Suppressor macrophage treated with lipopolysaccharide for 1 hour (primary cell): ENCODE measurements around the gene F7.

Experiments
- DNase-seq, 3 donors: peaks; one replicate each; pipeline ENCODE4 v3.0.0-alpha.2; 2020 to 2022

Gene F7

DNA sequence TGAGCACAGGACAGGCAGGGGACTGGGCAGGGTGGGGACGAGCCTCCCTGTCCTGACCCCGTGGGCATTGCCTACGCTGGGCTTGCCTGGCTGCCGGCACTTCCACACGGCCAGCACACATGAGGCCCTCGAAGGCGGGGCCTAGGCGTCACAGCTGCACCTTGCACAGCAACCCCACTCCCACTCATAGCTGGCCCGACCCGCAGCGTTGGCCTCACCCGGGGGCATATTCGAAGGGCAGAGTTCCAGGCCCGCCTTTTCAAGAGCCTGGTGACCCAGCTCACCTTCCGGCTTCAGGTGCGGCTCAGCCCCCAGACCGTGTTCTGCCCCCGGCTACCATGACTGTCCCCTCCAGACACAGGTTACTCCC lies 36.0 kb downstream of the F7 start:
- DNase-seq, result no peak

DNA sequence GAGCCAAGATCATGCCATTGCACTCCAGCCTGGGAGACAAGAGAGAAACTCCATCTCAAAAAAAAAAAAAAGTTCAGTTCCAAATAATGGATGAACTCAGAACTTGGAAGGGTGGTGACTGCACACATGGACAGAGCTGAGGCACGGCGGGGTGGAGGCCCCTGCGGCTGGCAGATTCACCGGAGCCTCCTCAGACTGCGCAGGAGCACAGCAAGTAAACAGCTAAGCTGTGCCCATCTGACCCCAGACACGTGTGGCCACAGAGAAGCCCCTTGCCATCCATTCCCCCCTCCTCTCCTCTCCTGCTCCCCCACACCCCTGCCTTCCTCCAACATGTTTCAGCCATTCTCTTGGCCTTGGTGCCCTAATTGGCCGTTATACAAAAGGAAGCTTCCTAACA lies 37.3 kb downstream of the F7 start:
- no peak for DNase-seq

DNA sequence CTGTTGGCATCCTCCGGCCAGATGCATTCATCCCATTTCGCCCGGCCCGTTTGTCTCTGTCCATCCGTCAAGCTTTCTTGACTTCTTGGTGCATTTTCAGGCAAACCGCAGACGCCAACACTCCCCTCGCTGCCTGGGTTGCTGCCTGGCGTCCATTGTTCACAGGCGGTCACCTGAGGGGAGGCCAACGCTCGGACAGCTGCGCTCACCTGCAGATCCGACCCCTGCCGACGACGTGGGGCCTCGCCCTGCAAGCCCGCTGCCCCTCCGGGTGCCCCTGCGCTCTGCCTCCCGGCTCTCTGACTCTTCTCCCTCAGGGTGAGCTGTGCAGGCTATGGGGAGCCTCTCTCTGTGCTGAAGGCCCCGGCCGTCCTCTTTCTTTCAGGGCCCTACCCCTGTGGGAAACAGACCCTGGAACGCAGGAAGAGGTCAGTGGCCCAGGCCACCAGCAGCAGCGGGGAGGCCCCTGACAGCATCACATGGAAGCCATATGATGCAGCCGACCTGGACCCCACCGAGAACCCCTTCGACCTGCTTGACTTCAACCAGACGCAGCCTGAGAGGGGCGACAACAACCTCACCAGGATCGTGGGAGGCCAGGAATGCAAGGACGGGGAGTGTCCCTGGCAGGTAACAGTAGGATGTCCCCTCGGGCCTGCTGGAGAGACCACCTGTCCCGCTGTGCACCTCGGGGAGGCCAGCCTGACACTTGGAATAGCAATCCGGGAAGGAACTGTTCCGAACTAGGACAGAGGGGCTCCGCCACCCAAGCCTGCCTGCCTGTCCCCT lies 38.1 kb downstream of the F7 start:
- no peak for DNase-seq

DNA sequence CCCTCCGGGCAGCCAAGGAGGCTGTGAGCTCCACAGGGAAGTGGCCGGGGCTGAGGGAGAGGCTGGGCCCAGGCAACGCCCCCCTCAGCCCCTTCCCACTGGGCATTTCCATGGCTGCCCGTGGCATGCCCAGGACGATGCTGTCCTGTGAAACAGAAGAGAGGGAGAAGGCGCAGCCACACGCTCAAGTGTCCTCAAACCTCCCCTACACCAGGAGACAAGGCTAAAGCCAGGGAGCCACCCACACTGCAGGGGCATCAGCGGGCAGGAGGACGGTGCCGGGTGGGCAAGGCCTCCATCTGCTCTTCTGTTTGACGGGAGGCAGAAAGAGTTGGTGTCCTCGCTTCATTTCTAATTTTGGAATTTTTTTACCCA lies 38.7 kb downstream of the F7 start:
- DNase-seq, result no peak

DNA sequence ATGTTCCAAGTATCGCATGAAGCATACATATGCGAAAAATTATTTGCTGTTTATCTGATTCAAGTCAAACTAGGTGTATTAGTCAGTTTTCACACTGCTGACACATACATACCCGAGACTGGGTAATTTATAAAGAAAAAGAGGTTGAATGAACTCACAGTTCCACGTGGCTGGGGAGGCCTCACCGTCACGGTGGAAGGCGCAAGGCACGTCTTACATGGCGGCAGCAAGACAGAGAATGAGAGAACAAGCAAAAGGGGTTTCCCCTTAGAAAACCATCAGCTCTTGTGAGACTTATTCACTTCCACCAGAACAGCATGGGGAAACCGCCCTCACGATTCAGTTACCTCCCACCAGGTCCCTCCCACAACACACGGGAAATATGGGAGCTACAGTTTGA lies 39.9 kb downstream of the F7 start:
- DNase-seq, result peak in 1 of 3 donors; percentile 31

DNA sequence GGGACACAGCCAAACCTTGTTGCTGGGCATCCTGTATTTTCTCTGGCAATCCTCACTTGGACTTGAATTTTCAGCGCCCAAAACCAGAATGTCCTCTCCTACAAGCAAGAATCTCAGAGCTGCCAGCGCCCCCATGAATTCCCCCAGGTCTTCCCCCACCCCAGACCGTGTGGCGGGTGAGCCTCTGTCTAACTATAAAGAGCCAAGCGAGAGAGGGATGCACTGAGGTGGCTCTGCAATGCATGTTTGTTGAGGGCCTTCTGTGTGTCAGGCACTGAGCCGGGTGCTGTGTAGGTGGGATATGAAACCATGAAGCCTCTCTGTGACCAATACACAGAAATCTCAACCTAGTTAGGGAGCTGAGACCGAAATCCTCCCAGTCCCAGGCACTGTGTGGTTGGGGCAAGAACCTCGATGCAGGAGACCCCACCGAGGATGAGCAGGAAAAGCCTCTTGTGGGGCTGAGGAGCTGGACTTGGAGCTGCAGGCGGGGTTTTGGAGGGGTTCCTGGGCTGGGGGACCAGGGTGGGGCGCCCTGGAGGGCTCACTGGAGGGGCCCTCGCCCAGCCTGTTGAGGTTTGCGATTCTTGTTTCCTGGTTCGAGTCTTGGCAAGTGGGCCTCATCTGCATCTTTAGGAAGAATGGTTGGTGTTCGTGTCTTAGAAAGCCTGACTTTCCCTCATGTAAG lies 40.5 kb downstream of the F7 start:
- no peak for DNase-seq

DNA sequence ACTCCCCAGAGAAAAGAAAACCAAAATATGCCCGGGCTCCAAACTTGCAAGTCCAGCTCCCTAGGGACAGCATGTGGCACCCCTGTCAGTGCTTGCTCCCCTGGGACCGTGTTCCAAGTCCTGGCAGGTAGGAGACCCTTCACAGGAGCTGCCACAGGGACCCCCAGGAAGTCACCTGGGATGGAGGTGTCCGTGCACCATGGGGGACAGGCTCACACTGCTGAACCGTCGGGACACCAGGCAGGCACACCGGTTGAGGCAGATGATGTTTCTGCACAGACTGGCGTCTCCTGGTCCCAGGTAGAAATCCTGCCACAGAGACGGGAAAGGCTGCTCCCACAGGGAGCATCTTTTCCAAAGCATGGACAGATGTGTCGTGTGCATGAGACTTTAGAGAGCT lies 41.2 kb downstream of the F7 start:
- DNase-seq, result no peak

DNA sequence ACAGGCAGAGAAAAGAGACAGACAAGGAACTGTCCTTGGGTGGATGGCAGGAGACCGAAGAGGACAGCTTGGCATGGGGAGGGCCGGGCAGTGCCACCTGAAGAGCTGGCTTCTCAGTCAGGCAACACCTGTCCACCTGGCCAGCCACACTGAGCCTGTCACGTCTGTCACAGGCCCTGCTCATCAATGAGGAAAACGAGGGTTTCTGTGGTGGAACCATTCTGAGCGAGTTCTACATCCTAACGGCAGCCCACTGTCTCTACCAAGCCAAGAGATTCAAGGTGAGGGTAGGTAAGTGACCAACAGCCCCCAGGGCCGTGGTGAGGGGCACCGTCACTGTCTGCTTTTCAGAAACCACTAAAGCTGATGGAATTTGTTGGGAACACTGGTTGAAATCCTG lies 41.6 kb downstream of the F7 start:
- DNase-seq, result no peak

DNA sequence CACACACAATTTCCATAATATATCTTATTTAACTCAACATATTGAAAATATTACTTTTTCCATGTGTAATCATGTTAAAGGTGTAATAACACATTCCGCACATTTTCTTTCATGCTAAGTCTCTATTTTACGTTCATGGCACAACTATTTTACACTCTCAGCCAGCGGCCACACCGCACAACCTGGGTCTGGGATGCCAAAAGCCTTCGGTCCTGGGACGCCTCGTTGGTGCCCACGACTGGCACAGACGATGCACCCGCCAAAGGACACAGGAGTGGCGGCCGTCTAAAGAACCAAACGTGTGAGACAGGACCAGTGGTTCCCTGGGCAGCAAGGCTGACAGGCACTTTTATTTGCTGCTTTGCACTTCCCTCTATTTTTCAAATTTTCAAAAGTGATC lies 42.8 kb downstream of the F7 start:
- no peak for DNase-seq

DNA sequence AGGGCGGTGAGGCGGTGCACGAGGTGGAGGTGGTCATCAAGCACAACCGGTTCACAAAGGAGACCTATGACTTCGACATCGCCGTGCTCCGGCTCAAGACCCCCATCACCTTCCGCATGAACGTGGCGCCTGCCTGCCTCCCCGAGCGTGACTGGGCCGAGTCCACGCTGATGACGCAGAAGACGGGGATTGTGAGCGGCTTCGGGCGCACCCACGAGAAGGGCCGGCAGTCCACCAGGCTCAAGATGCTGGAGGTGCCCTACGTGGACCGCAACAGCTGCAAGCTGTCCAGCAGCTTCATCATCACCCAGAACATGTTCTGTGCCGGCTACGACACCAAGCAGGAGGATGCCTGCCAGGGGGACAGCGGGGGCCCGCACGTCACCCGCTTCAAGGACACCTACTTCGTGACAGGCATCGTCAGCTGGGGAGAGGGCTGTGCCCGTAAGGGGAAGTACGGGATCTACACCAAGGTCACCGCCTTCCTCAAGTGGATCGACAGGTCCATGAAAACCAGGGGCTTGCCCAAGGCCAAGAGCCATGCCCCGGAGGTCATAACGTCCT lies 43.4 kb downstream of the F7 start:
- DNase-seq, result no peak

DNA sequence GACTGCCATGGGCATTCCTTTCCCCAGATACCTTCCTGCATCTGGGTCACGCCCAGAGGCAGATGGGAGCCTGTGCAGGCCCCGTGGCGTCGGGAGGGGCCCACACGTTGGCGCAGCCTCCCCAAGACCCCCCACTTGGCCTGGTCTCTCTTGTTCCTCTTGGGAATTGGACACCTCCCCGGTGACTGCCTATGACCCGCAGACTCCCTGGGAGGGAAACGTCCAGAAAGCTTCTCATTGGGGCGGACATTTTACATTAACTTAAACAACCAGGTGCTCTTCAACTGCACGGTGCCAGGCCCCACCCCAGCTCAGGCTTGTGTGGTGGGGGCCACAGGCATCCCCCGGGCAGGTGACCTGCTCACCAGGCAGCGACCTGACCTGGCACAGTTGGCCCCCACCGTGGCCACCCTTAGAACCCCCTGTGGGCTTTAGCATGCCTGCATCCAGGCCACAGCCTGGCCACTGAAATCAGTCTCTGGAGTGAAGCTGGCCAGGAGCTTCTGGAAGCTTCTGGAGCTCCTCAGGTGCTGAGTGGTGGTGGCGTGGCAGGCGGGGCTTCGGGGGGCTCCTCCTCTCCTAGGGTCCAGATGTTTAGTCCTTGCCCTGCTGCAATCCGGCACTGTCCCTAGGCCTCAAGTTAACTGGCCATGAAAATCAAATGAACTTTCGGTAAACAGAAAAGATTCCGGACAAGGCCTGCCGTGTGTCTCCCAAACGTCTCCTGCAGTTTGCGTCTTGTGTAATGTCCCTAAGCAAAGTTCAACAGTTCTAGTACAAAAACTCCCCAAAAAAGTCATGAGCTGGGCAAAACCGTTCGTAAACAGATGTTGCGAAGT lies 44.3 kb downstream of the F7 start:
- no peak for DNase-seq

DNA sequence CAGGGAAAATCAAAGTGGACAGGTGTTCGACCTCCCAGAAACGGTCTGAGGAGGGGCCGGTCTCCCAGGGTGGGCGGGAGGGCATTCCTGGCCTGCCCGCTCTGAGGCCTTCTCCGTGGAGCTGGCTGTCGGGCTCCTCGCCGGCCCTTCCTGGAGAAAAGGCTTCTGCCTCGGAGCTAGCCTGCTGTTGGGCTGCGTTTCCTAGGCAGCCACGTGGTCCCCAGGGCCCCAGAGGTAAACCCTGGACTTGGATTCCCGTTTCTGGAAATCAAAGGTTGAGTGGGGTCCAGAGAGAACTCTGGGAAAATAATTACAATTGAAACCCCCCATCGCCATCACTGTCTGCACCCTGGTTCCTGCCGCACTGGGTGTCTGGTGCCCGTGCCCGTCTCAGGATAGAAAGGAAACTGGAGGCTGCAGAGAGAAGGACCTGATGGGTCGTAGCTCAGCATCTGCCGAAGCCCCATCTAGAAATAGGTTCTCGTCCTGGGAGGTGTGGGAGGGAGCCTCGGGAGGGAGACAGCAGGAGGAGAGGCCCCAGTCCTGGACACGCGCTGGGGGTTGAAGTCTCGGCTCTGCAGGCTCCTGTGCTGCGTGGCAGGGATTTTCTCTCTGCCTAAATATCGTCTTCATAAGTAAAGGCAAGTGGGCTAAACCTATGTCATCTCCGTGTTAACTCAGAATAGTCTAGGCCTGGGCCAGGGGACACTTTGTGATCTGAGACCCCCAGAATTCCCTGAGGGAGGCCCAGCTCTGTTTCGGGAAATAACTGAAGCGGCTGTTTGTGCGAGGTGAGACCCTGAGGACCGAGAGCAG lies 45.2 kb downstream of the F7 start:
- no peak for DNase-seq

DNA sequence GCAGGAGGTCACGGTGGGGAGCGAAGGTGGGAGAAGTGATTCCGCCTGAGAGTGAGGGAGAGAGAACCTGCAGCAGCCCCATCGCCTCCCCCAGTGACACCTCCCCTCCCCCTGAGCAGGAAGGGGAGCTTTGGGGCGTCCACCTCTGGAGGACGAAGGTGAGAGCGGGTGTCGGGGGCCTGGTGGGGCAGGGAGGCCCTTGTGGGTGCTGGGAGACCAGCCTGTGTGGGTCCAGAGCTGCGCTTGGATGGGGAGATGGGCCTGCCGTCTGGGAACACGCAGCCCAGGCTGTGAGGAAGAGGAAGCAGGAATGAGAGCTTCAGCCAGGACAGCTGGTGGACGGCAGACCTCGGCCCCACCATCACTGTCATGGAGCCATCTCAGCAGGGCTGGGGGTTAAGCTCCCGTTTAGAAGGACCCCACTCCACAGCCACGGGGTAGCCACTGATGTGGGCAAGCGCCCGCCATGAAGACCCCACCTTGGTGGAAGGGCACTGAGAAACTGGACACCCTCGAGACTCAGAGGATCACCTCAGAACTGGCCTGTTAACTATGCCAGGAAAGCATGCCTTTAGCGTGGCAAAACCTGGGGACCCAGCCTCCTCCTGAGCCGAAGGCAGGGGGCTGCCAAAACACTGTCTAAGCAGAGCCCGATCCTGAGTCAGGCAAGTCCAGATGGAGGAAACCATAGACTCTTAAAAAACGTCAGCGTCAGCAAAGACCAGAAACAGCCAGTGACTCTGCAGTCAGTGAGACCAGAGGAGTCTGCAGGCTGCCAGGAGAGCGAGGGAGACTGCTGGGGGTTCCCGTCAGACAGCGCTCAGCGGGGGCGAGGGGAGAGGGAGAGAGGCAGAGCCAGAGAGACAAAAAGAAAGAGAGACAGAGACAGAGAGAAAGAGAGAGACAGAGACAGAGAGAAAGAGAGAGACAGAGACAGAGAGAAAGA lies 46.4 kb downstream of the F7 start:
- peak; percentile 90 to 91 (median 91) for DNase-seq

DNA sequence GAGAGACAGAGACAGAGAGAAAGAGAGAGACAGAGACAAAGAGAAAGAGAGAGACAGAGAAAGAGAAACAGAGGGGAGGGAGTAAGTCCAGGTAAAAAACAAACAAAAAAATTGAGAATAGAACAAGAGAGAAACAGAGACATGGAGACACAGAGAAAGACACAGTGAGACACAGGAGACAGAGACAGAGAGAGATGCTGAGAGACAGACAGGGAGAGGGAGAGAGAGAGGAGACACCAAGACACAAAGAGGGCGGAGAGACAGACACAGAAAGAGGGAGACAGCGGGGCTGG lies 47.0 kb downstream of the F7 start:
- no peak for DNase-seq

DNA sequence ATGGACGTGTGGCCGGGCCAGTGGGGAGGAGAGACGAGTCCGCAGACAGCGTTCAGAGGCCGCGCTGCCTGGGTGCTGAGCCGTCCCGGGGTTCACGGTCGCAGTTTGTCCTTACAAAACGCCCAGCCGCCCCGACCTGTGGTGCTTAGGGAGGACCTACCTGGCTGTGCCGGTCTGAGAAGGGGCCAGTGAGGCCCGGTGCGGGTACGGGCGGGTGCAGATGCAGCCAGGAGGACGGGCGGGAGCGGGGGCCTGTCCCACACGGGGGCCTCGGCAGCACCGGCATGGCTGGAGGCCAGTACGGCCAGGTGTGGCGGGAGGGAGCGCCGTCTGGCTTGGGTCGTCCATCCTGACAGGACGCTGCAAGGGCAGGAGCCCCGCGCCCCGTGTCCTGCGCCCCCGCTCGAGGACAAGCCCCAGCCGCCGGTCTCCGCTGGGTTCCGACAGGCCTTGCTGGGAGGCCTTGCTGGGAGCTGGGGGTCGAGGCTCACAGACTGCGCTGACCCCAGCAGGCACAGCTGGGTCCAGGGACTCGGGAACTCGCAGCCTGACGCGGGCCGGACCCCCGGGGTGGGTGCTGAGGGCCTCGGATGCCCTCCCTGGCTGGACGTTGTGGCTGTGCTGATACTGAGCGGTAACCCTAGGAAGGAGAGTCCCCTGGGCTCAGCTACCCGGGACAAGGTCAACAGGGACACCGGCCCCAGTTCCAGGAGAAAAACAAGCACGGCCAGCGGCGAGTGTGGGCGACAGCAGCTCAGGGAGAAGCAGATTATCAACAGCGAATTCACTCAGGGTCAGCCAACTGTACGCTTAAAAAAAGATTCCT lies 47.6 kb downstream of the F7 start:
- peak in 2 of 3 donors; percentile 34 to 46 for DNase-seq

DNA sequence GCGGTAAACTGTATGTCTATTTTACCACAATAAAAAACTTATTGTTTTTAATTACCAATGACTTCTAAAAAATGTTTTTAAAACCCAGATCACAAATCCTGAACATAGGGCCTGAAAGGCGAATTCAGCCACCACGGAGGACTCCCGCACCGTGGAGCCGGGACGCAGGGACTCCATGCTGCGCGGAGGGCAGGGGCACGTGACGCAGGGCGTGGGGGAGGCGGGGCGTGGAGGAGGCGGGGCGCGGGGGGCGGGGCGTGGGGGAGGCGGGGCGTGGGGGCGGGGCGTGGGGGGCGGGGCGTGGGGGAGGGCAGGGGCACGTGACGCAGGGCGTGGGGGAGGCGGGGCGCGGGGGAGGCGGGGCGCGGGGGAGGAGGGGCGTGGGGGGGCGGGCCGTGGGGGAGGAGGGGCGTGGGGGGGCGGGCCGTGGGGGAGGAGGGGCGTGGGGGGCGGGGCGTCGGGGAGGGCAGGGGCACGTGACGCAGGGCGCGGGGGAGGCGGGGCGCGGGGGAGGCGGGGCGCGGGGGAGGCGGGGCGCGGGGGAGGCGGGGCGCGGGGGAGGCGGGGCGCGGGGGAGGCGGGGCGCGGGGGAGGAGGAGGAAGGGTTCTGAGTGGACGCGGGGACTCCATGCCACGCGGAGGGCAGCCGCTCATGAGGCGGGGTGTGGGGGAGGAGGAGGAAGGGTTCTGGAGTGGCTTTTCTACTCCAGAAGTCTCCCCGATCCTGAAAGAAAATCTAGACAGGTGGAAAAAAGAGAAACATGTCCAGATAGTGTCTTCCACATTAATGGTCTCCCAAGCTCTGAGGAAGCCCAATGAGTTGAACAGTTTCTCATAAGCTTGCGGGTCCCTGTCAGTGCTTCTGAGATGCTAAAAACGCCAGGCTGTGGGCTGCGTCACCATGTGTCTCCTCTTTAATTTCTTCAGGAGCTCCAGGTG lies 48.5 kb downstream of the F7 start:
- peak; percentile 60 to 89 (median 79) for DNase-seq

DNA sequence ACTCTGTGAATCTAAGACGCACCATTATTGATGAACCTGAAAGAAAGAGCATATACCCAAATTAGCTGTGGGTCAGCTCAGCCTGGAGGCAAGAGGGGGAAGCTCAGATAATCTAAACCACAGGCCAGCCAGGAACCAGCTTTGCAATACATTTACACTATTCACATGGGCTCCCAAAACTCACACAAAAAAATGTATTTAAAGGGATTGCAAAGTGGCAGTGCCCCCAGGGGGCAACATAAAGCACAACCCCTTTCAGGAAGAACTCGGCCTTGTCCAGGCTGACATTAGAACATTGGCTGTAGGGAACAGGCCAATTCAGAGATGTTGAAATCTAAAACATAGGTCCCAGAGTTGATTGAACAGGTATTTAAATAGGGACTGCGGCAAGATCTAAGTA lies 49.6 kb downstream of the F7 start:
- no peak for DNase-seq

DNA sequence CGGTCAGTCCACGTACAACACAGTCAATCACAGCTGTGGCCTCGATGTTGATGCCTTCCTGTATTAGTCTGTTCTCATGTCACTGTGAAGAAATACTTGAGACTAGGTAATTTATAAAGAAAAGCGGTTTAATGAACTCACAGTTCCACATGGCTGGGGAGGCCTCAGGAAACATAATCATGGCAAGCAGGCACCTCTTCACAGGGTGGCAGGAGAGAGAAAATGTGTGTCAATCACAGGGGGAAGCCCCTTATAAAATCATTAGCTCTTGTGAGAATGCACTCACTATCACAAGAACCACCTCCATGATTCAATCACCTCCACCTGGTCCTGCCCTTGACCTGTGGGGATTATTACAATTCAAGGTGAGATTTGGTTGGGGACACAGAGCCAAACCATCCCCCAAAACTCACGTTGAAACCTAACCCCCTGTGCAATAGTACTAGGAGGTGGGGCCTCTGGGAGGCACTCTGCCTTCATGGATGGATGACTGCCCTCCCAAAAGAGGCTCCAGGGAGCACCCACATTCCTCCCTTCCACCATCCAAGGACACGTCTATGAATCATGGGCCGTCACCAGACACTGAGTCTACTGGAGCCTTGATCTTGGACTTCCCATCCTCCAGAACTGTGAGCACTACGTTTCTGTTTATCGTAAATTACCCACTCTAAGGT lies 50.5 kb downstream of the F7 start:
- no peak for DNase-seq
